Calu3 (cell line): ENCODE results near the gene LRTM1. TPM values are rescaled to one million over a fixed set of nuclear protein-coding genes. Genes with fewer than 3 reads are reported as not detected.

Source experiments
- BruUV-seq: library from RNA; stranded (reverse); fragments of 400-500 nt; replicated peaks from 2 replicates; lab custom pipeline; 2021; lab: Mats Ljungman, UMichigan
- CTCF ChIA-PET: fragments of 300-600 bp; sonication (Branson Sonifier 250); formaldehyde crosslinking; loops from one replicate; lab custom pipeline; 2022; ENCODE audit warnings: antibody characterized with exemption; lab: Charles Lee
- DNase-seq: peaks from one replicate; pipeline ENCODE4 v3.0.0; 2022
- H3K27ac Mint-ChIP-seq: one replicate; pipeline ENCODE4 v1.8.0; 2022; ENCODE audit warnings: mixed read lengths; ENCODE audit not compliant: unreplicated experiment
- H3K27me3 Mint-ChIP-seq: one replicate; pipeline ENCODE4 v1.8.0; 2022; ENCODE audit warnings: mixed read lengths; ENCODE audit not compliant: unreplicated experiment
- H3K36me3 Mint-ChIP-seq: one replicate; pipeline ENCODE4 v1.8.0; 2022; ENCODE audit warnings: mild to moderate bottlenecking, moderate library complexity, mixed read lengths; ENCODE audit not compliant: insufficient read depth, unreplicated experiment
- H3K4me1 Mint-ChIP-seq: one replicate; pipeline ENCODE4 v1.8.0; 2022; ENCODE audit warnings: mild to moderate bottlenecking, low read depth, mixed read lengths; ENCODE audit not compliant: unreplicated experiment
- H3K4me3 Mint-ChIP-seq: one replicate; pipeline ENCODE4 v1.8.0; 2022; ENCODE audit warnings: mild to moderate bottlenecking, low read depth, moderate library complexity, mixed read lengths; ENCODE audit not compliant: unreplicated experiment
- H3K9me3 Mint-ChIP-seq: one replicate; pipeline ENCODE4 v1.8.0; 2022; ENCODE audit warnings: low read depth, mixed read lengths; ENCODE audit not compliant: unreplicated experiment
- intact Hi-C: fragments of 100-400 bp; cut with micrococcal nuclease; formaldehyde crosslinking; loops from one replicate; pipeline ENCODE4 v1.10.0; 2022; ENCODE audit not compliant: unreplicated experiment
- total RNA-seq: library from RNA; stranded (reverse); gene quantifications from 2 replicates; pipeline ENCODE4 v1.2.3, GENCODE V29; 2022
- TF ChIP-seq, protein P1 (sequence below): fragments of 200-600 bp; IDR thresholded peaks from one replicate; pipeline ENCODE4 v1.8.0; 2022; ENCODE audit warnings: antibody characterized with exemption; ENCODE audit not compliant: unreplicated experiment

The LRTM1 gene
- total RNA-seq, 1 experiment from 2014 or later, result not detected

GRCh38 chr3:54968546-54969172 is 40.8 kb upstream of the LRTM1 start:
- Mint-ChIP-seq H3K36me3 (no peaks in the 10 kb centered on the region), H3K9me3 (peaks cover 4% of the 10 kb centered on the region), H3K27me3 (peaks cover 13% of the 10 kb centered on the region), H3K27ac (no peak overlapping the region), H3K4me3 (no peak overlapping the region), H3K4me1 (no peaks in the 10 kb centered on the region)
- CTCF ChIA-PET, result no interaction called here
- no TSS peak for BruUV-seq
- TF ChIP-seq, protein P1, sequence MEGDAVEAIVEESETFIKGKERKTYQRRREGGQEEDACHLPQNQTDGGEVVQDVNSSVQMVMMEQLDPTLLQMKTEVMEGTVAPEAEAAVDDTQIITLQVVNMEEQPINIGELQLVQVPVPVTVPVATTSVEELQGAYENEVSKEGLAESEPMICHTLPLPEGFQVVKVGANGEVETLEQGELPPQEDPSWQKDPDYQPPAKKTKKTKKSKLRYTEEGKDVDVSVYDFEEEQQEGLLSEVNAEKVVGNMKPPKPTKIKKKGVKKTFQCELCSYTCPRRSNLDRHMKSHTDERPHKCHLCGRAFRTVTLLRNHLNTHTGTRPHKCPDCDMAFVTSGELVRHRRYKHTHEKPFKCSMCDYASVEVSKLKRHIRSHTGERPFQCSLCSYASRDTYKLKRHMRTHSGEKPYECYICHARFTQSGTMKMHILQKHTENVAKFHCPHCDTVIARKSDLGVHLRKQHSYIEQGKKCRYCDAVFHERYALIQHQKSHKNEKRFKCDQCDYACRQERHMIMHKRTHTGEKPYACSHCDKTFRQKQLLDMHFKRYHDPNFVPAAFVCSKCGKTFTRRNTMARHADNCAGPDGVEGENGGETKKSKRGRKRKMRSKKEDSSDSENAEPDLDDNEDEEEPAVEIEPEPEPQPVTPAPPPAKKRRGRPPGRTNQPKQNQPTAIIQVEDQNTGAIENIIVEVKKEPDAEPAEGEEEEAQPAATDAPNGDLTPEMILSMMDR, result no peak
- no peak for DNase-seq
- intact Hi-C loops, result no loop called here

DNA sequence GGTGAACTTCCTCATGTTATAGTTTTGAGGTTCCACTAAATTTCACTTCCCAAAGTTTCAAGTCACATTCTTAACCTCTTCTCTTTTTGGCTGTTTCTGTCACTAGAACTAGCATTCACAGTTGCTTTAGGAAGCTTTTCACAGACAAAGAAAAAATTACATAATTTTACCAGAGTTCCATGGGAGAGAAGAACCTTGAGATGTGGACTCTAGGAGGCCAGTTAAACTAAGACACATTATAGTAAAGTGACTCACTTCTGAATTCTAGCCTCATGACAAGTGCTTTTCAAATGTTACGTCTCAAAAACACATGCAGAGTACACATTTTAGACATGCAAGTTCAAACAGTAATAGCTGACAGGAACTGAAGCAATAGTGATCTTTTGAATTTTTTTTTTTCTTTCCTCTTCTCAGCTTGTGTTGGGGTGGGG is 39.9 kb upstream of the LRTM1 start:
- Mint-ChIP-seq H3K36me3 (no peaks in the 10 kb centered on the region), H3K27me3 (peaks cover 13% of the 10 kb centered on the region), H3K4me1 (no peaks in the 10 kb centered on the region), H3K9me3 (peaks cover 4% of the 10 kb centered on the region), H3K27ac (no peak overlapping the region), H3K4me3 (no peak overlapping the region)
- intact Hi-C loops, result no loop called here
- CTCF ChIA-PET, result no interaction called here
- TF ChIP-seq, protein P1, result no peak
- DNase-seq, result no peak
- no TSS peak for BruUV-seq

GRCh38 chr3:54966979-54967378 is 39.1 kb upstream of the LRTM1 start:
- peaks cover 4% of the 10 kb centered on the region for H3K9me3 Mint-ChIP-seq
- intact Hi-C loops, result no loop called here
- no peak for DNase-seq
- H3K27ac Mint-ChIP-seq, result no peak overlapping the region
- CTCF ChIA-PET, result no interaction called here
- no TSS peak for BruUV-seq
- H3K4me1 Mint-ChIP-seq, result no peaks in the 10 kb centered on the region
- H3K27me3 Mint-ChIP-seq, result peaks cover 13% of the 10 kb centered on the region
- H3K4me3 Mint-ChIP-seq, result no peak overlapping the region
- TF ChIP-seq, protein P1, result no peak
- no peaks in the 10 kb centered on the region for H3K36me3 Mint-ChIP-seq

DNA sequence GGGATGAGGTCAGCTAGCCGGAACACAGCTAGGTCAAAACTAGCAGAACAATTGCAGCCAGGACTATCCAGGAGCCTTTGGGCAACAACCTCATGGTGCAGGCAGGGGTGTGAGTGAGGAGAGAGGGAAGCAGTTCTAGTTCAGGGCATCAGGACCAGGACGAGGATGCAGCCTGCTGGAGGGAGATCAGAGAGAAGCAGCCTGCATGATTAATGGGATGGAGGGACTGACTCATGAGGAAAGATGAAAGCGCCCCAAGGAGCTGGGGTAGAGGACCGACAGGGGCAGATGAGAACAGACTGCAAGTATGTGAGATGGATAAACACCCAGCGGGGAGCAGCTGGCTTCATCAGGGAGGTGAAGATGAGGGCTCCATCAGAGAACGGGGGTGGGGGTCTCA is 37.9 kb upstream of the LRTM1 start:
- CTCF ChIA-PET, result interaction anchor here (0.7 kb wide), 1 partner anchor 34 kb away, joined by 3 read pairs; no protein-coding TSS in a partner anchor
- no peaks in the 10 kb centered on the region for H3K4me1 Mint-ChIP-seq

More for the DNA sequence above, 37.9 kb upstream of the LRTM1 start:
- H3K9me3 Mint-ChIP-seq, result peaks cover 4% of the 10 kb centered on the region
- H3K36me3 Mint-ChIP-seq, result no peaks in the 10 kb centered on the region
- no TSS peak for BruUV-seq
- no peak overlapping the region for H3K27ac Mint-ChIP-seq
- H3K27me3 Mint-ChIP-seq, result peaks cover 13% of the 10 kb centered on the region
- TF ChIP-seq, protein P1, result no peak
- DNase-seq, result no peak
- intact Hi-C loops, result no loop called here
- no peak overlapping the region for H3K4me3 Mint-ChIP-seq
